ENCODE measurements around the gene NAV1. TPM values are rescaled to one million over a fixed set of nuclear protein-coding genes. Genes with fewer than 3 reads are reported as not detected.
A peak's percentile ranks its signal among the peaks of the same experiment; 100 is the strongest.

The NAV1 gene
- total RNA-seq, 2 experiments from 2014 or later: 2.8 to 4.3 TPM

DNA sequence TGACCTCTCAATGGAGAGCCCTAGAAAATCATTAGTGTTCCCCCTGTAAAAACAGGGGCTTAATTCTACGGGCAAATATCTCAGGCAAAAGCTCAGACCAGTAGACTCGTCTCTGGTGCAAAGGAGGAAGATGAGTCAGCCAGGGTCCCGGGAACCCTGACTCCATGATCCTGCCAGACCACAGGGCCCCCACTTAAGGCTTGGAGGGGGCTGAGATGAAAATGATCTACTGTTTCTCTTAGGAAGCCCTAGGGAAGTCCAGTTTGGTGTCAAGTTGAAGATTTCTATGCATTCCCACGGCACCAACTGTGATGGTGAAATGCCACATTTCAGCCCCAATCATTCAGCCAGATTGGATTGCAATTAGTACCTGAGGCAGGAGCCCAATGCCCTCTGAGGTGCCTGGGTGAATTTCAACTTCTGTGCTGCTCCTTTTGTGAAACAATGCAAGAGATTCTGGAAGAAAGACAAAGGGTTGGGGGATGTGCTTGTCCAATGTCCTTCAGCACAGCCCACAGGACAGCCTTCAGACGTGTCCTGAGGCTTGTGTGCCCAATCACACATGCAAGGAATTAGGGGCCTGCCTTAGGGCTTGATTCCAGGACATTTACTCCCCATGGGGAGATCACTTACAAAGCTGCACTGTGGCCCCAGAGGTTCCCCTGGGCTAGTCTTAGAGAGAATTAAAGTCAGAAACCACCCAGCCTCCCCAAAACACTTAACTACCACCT lies 18.1 kb downstream of the NAV1 start:
- intact Hi-C loops (cut with DNase I, micrococcal nuclease): no loop called here
- no peak for TF ChIP-seq CTCF (IDR thresholded peaks at IDR 0.05)
- H3K36me3 Mint-ChIP-seq (ENCODE audit: low read depth): no peaks in the 10 kb centered on the region
- no peak overlapping the region for H3K27ac ChIP-seq (ENCODE audit: low read depth in 1 of 2, low read length in 2 of 2)
- no peak for ATAC-seq (ENCODE audit: poor library complexity)
- no peaks in the 10 kb centered on the region for H3K9me3 Mint-ChIP-seq
- peaks cover 4% of the 10 kb centered on the region for H3K4me1 ChIP-seq (ENCODE audit: insufficient read depth, low read length)
- H3K27me3 ChIP-seq (ENCODE audit: control insufficient read depth in 1 of 2, insufficient read depth in 2 of 2, low read length in 2 of 2): no peaks in the 10 kb centered on the region
- ChIA-PET POLR2A (no interaction called here), CTCF (interaction anchor here (0.6 kb wide), 1 partner anchor 309 kb away, joined by 3 read pairs; no protein-coding TSS in a partner anchor)
- H3K27ac Mint-ChIP-seq: no peak overlapping the region
- no peak overlapping the region for H3K4me3 ChIP-seq (ENCODE audit: low read length)
- no peak for DNase-seq
- H3K4me1 Mint-ChIP-seq (ENCODE audit: low read depth): peaks cover 6% of the 10 kb centered on the region
- H3K9me3 ChIP-seq (ENCODE audit: control insufficient read depth in 1 of 2, insufficient read depth in 1 of 2, low read length in 2 of 2): no peaks in the 10 kb centered on the region
- no peaks in the 10 kb centered on the region for H3K27me3 Mint-ChIP-seq
- no peak overlapping the region for H3K4me3 Mint-ChIP-seq
- no peaks in the 10 kb centered on the region for H3K36me3 ChIP-seq (ENCODE audit: insufficient read depth, low read length)

- H3K36me3 ChIP-seq (ENCODE audit: insufficient read depth, low read length): no peaks in the 10 kb centered on the region
- peaks cover 4% of the 10 kb centered on the region for H3K4me1 ChIP-seq (ENCODE audit: insufficient read depth, low read length)
- Mint-ChIP-seq H3K27me3 (no peaks in the 10 kb centered on the region), H3K4me3 (no peak overlapping the region), H3K9me3 (no peaks in the 10 kb centered on the region), H3K36me3 (ENCODE audit: low read depth) (no peaks in the 10 kb centered on the region), H3K4me1 (ENCODE audit: low read depth) (peaks cover 6% of the 10 kb centered on the region), H3K27ac (no peak overlapping the region)
- ChIA-PET CTCF (no interaction called here), POLR2A (no interaction called here)
- H3K27ac ChIP-seq (ENCODE audit: low read depth in 1 of 2, low read length in 2 of 2): no peak overlapping the region
- TF ChIP-seq CTCF (IDR thresholded peaks at IDR 0.05): no peak
- intact Hi-C loops (cut with DNase I, micrococcal nuclease): no loop called here
- no peaks in the 10 kb centered on the region for H3K27me3 ChIP-seq (ENCODE audit: control insufficient read depth in 1 of 2, insufficient read depth in 2 of 2, low read length in 2 of 2)
- no peak overlapping the region for H3K4me3 ChIP-seq (ENCODE audit: low read length)
- ATAC-seq (ENCODE audit: poor library complexity) (no peak), DNase-seq (no peak)
- no peaks in the 10 kb centered on the region for H3K9me3 ChIP-seq (ENCODE audit: control insufficient read depth in 1 of 2, insufficient read depth in 1 of 2, low read length in 2 of 2)
Observed at GRCh38 chr1:201557572-201557958, 18.6 kb downstream of the NAV1 start.

DNA sequence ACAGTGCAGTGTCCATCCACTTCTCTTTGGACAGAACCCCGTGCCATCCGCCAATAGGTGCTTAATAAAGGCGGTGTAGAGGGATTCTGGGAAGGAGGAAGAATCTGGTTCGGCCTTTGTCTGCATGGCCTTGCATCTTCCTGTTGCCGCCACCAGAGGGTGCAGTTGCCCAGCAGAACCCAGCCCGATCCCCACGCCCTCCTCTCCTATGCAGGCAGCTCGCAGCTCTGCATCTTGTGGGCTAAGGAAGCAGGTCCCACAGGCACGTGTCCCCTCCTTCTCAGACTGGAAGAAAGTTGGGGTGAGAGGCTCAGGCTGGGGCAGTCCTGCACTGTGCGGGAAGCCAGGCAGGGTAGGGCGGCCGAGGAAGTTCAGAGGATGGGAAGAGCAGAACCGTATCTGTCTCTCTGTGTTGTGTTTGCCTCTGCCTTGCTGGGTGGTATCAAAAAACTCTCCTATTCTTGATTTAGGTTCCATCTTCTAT lies 20.8 kb downstream of the NAV1 start:
- peaks cover 4% of the 10 kb centered on the region for H3K4me1 ChIP-seq (ENCODE audit: insufficient read depth, low read length)
- no peak overlapping the region for H3K27ac Mint-ChIP-seq
- ATAC-seq (ENCODE audit: poor library complexity) (peak; percentile 98), DNase-seq (peak; percentile 47 to 82 (median 60))
- H3K27me3 ChIP-seq (ENCODE audit: control insufficient read depth in 1 of 2, insufficient read depth in 2 of 2, low read length in 2 of 2): no peaks in the 10 kb centered on the region
- peaks cover 6% of the 10 kb centered on the region for H3K4me1 Mint-ChIP-seq (ENCODE audit: low read depth)
- no peak overlapping the region for H3K4me3 Mint-ChIP-seq
- no peaks in the 10 kb centered on the region for H3K36me3 ChIP-seq (ENCODE audit: insufficient read depth, low read length)
- TF ChIP-seq CTCF (IDR thresholded peaks at IDR 0.05): peak; percentile 94
- H3K9me3 Mint-ChIP-seq: no peaks in the 10 kb centered on the region
- ChIA-PET POLR2A (no interaction called here), CTCF (interaction anchor here (0.6 to 1.3 kb wide), 3 partner anchors 10 to 233 kb away, joined by 3 to 6 read pairs (median 4); no protein-coding TSS in a partner anchor)
- H3K9me3 ChIP-seq (ENCODE audit: control insufficient read depth in 1 of 2, insufficient read depth in 1 of 2, low read length in 2 of 2): no peaks in the 10 kb centered on the region
- no peak overlapping the region for H3K27ac ChIP-seq (ENCODE audit: low read depth in 1 of 2, low read length in 2 of 2)
- no peaks in the 10 kb centered on the region for H3K27me3 Mint-ChIP-seq
- intact Hi-C loops (cut with DNase I, micrococcal nuclease): loop anchor here (1.0 to 5.0 kb wide), 4 partner anchors 145 to 413 kb away; no protein-coding TSS in a partner anchor
- H3K4me3 ChIP-seq (ENCODE audit: low read length): no peak overlapping the region
- no peaks in the 10 kb centered on the region for H3K36me3 Mint-ChIP-seq (ENCODE audit: low read depth)
